ENCODE results near the gene PRR5. TPM values are rescaled to one million over a fixed set of nuclear protein-coding genes. Genes with fewer than 3 reads are reported as not detected.

Gene PRR5
- total RNA-seq, 1 experiment from 2014 or later = 24.0 TPM

- DNase-seq = no peak
- Histone ChIP-seq H3K4me3 (no peak overlapping the region), H3K27me3 (no peaks in the 10 kb centered on the region), H3K36me3 (peaks cover 3% of the 10 kb centered on the region), H3K9me3 (no peaks in the 10 kb centered on the region)
Observed at GRCh38 chr22:44722611-44723010, 20.6 kb downstream of the PRR5 start.

- H3K4me3 ChIP-seq = no peak overlapping the region
- no peak for DNase-seq
- no peaks in the 10 kb centered on the region for H3K27me3 ChIP-seq
- no peaks in the 10 kb centered on the region for H3K9me3 ChIP-seq
- peaks cover 3% of the 10 kb centered on the region for H3K36me3 ChIP-seq
Observed at GRCh38 chr22:44723801-44724200, 21.8 kb downstream of the PRR5 start.

GRCh38 chr22:44724416-44724815 is 22.4 kb downstream of the PRR5 start:
- Histone ChIP-seq H3K36me3 (peaks cover 3% of the 10 kb centered on the region), H3K9me3 (no peaks in the 10 kb centered on the region), H3K4me3 (no peak overlapping the region), H3K27me3 (no peaks in the 10 kb centered on the region)
- DNase-seq = no peak

DNA sequence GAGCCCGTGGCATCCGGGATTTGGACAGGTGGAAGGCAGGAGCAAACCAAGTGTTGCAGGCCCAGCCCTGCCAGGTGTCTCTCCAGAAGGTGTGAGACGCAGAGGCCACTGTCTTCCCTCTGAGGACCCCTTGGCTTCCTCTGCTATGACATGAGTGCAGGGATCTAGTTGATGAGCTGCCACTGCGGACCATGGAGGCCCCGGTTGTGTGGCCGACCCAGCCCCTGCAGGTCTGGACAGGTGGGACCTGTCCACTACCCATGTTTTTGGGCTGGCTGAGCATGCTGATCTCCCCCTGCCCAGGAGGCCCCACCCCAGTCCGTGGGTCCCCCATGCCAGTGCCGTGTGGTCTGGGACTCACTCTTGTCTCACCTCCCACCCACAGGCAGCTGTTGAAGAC is 22.9 kb downstream of the PRR5 start:
- H3K27me3 ChIP-seq = no peaks in the 10 kb centered on the region
- no peak for DNase-seq
- H3K9me3 ChIP-seq = no peaks in the 10 kb centered on the region
- peaks cover 3% of the 10 kb centered on the region for H3K36me3 ChIP-seq
- no peak overlapping the region for H3K4me3 ChIP-seq

DNA sequence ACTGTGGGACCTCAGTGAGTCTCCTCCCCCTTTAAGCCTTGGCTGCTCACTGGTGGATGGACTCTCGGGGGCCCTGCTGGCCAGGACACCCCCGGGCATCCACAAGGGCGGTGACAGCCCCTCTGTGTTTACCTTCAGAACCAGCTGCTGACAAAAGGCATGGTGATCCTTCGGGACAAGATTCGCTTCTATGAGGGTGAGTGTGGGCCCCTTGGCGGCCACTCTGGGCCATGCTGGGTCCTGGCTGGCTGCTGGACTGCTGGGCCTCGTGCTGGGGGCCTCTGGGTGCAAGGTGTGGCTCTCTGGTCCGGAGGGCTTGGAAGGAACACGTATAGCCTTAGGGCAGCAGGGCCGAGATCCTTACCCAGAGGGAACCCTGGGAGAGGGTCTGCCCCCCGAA is 24.4 kb downstream of the PRR5 start:
- DNase-seq = no peak
- Histone ChIP-seq H3K27me3 (no peaks in the 10 kb centered on the region), H3K4me3 (no peak overlapping the region), H3K9me3 (no peaks in the 10 kb centered on the region), H3K36me3 (peaks cover 3% of the 10 kb centered on the region)

DNA sequence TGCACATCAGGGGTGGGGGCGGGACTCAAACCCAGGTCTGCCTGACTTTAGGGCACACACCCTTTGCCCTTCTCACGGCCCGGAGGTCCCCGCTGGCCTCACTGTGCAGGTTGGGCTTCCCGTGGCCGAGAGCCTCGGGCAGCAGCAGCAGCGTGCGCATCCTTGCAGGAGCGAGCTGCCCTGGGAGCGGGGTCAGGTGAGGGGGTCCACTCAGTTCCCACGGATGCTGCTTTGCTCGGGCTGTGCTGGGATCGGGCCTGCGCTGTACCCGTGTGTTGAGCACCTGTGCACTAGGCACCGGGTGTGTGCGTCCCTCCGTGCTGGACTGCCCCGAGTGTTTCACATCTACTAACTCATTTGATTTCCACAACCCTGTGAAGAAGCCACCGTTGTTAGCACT is 25.1 kb downstream of the PRR5 start:
- Histone ChIP-seq H3K4me3 (no peak overlapping the region), H3K27me3 (no peaks in the 10 kb centered on the region), H3K9me3 (no peaks in the 10 kb centered on the region), H3K36me3 (peaks cover 3% of the 10 kb centered on the region)
- no peak for DNase-seq

GRCh38 chr22:44727709-44728108 is 25.7 kb downstream of the PRR5 start:
- Histone ChIP-seq H3K9me3 (no peaks in the 10 kb centered on the region), H3K4me3 (no peak overlapping the region), H3K36me3 (peaks cover 3% of the 10 kb centered on the region), H3K27me3 (no peaks in the 10 kb centered on the region)
- no peak for DNase-seq

- Histone ChIP-seq H3K27me3 (no peaks in the 10 kb centered on the region), H3K9me3 (no peaks in the 10 kb centered on the region), H3K36me3 (peaks cover 3% of the 10 kb centered on the region), H3K4me3 (no peak overlapping the region)
- DNase-seq = no peak
Observed at GRCh38 chr22:44728761-44729324, 26.8 kb downstream of the PRR5 start.

DNA sequence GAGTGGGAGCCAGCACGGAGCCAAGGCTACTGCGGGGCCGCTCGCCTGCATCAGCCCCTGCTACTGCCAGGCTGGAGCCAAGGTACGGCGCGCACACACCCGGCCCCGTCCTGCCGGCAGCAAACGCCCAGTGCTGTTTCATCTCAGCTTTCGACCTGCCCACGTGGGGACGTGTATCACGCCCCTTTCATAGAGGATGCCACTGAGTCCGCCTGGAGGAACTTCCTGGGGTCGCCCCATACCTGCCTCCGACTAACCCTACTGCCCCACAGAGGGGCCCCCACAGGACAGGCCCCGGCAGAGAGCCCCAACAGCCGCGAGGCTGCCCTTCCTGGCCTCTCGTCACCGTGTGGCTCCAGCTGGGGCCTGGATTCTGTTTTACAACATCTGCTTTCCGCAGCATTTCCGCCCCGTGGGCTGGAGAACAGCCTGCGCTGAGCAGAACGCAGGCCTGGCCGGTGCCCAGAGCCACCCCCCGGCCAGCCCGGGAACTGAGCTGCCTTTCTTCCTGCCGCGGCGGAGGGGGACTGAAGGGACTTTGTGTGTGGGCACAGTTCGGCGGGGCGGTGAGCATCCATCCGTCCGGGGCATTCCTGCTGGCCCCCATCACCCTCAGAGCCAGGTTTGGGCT is 27.5 kb downstream of the PRR5 start:
- DNase-seq = no peak
- H3K9me3 ChIP-seq = no peaks in the 10 kb centered on the region

DNA sequence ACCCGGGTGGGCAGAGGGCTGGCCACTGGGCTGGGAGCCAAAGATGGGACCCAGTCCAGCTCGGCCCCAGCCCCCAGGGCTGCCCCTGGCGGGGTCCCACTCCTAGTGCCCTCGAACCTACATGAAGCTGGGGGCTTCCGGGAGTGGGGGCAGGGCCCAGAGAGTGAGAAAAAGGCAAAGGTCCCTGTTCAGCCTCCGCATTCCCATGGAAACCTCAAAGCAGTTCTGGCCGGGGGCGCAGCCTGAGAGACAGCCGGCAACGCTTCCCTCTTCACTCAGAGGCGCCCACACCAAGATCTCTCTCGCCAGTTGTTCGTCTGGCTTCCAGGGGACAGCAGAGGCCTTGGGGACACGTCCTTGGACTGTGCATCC is 28.0 kb downstream of the PRR5 start:
- DNase-seq = no peak
- no peak overlapping the region for H3K4me3 ChIP-seq
- H3K27me3 ChIP-seq = no peaks in the 10 kb centered on the region
- no peaks in the 10 kb centered on the region for H3K9me3 ChIP-seq
- H3K36me3 ChIP-seq = peaks cover 3% of the 10 kb centered on the region

More for the DNA sequence above, 27.5 kb downstream of the PRR5 start:
- Histone ChIP-seq H3K27me3 (no peaks in the 10 kb centered on the region), H3K36me3 (peaks cover 3% of the 10 kb centered on the region), H3K4me3 (no peak overlapping the region)

DNA sequence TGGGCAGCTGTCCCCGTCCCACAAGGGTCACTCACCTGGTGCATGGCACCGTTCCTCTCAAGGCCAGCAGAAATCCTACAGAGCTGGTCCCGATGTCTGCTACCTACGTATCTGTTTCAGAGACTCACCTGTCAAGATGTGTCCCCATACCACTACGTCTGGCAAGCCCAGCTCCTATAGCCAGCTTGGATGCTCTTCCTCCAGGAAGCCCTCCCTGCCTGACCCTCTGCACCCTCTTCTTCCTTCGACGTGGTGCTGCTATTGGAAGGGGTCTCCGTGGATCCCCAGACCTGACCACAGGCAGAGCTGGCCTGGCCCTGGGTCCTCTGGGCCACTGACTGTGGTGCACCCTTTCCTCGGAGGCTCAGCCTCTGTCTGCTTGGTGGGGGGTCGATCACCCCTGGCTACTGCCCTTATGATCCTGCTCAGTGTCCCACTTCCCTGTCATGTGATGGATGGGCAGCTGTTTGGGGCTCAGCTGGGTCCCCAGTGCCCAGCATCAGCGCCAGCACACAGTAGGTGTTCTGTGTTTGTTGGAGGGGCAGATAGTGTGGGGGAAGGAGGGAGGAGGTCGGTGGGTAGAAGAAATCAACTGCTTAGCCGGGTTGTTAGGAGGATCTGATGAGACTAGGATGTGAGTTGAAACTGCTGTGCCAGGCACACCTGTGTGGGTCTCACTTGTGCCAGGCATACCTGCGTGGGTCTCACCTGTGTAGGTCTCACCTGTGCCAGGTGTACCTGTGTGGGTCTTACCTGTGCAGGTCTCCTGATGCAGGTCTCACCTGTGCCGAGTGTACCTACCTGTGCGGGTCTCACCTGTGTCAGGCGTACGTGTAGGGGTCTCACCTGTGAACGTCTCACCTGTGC is 28.7 kb downstream of the PRR5 start:
- H3K4me3 ChIP-seq = no peak overlapping the region
- no peaks in the 10 kb centered on the region for H3K27me3 ChIP-seq
- DNase-seq = no peak
- no peaks in the 10 kb centered on the region for H3K9me3 ChIP-seq
- H3K36me3 ChIP-seq = peaks cover 3% of the 10 kb centered on the region

- Histone ChIP-seq H3K27me3 (no peaks in the 10 kb centered on the region), H3K36me3 (no peaks in the 10 kb centered on the region; the same call in 1 of the 2 replicates), H3K4me3 (no peak overlapping the region), H3K9me3 (no peaks in the 10 kb centered on the region)
- DNase-seq = no peak
Observed at GRCh38 chr22:44731357-44731970, 29.5 kb downstream of the PRR5 start.

DNA sequence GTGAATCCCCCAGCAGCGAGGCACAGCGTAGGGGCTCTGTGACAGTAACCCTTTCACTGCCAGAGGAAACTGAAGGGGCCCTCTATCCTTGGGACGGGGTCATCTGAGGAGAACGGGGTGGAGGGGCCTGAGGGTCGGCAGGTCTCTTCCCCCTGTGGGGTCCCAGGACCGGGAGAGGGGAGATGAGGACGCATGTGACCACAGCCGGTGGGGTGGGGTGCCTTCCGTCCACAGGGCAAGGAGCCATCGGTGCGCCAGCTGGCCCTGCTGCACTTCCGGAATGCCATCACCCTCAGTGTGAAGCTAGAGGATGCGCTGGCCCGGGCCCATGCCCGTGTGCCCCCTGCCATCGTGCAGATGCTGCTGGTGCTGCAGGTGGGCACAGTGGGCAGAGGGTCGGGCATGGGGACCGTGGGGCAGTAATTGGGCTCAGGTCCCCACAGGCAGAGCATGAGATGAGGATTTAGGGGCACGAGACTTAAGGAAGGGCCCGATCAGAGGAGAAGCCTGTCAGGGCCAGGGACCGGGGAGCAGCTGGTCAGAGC is 30.1 kb downstream of the PRR5 start:
- no peak for DNase-seq
- H3K27me3 ChIP-seq = no peaks in the 10 kb centered on the region
- H3K4me3 ChIP-seq = no peak overlapping the region
- H3K9me3 ChIP-seq = no peaks in the 10 kb centered on the region
- H3K36me3 ChIP-seq = no peaks in the 10 kb centered on the region; the same call in 1 of the 2 replicates

GRCh38 chr22:44732661-44733060 is 30.7 kb downstream of the PRR5 start:
- no peaks in the 10 kb centered on the region for H3K9me3 ChIP-seq
- no peak overlapping the region for H3K4me3 ChIP-seq
- DNase-seq = no peak
- H3K36me3 ChIP-seq = no peaks in the 10 kb centered on the region; the same call in 1 of the 2 replicates
- H3K27me3 ChIP-seq = no peaks in the 10 kb centered on the region

DNA sequence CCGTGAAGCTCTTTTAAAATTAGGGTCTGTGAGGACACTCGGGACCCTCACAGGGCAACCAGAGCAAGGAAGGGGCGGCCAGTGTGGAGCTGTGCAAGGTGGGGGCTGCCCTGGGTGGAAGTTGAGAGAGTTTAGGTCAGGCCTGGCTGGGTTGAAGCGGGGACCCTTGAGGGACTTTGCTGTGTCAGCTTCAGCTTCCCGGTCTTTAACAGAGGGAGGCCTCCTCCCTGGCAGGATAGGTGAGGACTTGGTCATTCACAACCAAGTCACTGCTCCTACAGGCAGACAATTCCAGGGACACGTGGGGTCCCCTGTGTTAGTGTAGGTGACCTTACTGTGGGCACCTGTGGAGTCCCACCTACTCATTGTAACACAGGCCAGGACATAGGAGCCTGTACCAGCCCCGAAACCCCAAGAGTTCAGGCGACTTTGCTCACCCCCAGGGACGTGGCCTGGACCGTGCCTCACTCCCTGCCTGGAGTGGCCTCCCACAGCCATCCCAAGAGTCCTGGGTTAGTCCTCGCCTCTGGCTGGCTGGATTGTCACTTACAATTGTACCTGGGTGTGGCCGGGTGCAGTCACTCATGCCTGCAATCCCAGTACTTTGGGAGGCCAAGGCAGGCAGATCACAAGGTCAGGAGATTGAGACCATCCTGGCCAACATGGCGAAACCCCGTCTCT is 31.6 kb downstream of the PRR5 start:
- Histone ChIP-seq H3K27me3 (no peaks in the 10 kb centered on the region), H3K9me3 (no peaks in the 10 kb centered on the region), H3K4me3 (no peak overlapping the region), H3K36me3 (no peaks in the 10 kb centered on the region; the same call in 1 of the 2 replicates)
- DNase-seq = no peak

DNA sequence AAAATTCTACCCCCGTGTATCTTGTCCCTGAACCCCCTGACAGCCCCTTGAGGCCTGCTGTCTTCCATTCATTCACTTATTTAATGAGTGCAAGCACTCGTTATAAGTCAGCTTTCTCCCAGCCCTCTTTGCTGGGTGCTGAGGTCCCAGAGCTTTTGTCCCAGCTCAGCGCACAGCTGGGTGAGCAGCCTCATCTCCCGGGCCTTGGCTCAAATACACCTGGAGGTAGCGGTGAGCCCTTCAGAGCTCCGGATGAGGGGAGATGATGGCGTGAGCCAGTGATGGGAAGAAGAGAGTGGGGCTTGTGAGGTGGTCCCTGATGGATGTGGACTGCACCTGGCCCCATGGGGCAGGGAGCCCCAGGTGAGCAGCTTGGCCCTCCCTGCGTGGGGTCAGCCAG is 32.3 kb downstream of the PRR5 start:
- H3K4me3 ChIP-seq = no peak overlapping the region
- no peaks in the 10 kb centered on the region for H3K9me3 ChIP-seq
- H3K27me3 ChIP-seq = no peaks in the 10 kb centered on the region
- no peaks in the 10 kb centered on the region; the same call in 1 of the 2 replicates for H3K36me3 ChIP-seq
- no peak for DNase-seq

All from MG63 (cell line).